Adrenal gland (tissue), 5 donors: ENCODE data around the gene WWTR1.

Source experiments
- CTCF ChIP-seq, 6 experiments: fragments of 450-650 bp in 4 of 6; fragments of 200-600 bp in 2 of 6; sonication (generic) in 1 of 6; IDR thresholded peaks; 1 replicate in 5 of 6; 2 replicates in 1 of 6; pipeline versions ENCODE4 v1.5.1 to v1.8.0; 2016 to 2021; ENCODE audit warnings: antibody characterized with exemption in 6 of 6, mild to moderate bottlenecking in 2 of 6, moderate library complexity in 1 of 6
- POLR2A ChIP-seq, 2 donors: fragments of 450-650 bp; IDR thresholded peaks; one replicate each; pipeline ENCODE4 v1.6.1; 2017; ENCODE audit warnings: antibody characterized with exemption in 2 of 2, mild to moderate bottlenecking in 2 of 2, moderate library complexity in 1 of 2
- donor health status: DM: no; HTN: no; CAD: no.

GRCh38 chr3:149553781-149554451, 103.9 kb downstream of the WWTR1 start:
- TF ChIP-seq CTCF (IDR thresholded peaks at IDR 0.05) (no peak), POLR2A (IDR thresholded peaks at IDR 0.05) (no peak)
